ENCODE data around the gene ACP6.

- TF ChIP-seq CTCF (tag by site-specific recombination; IDR thresholded peaks at IDR 0.05) = no peak
- no peak for TF ChIP-seq ZNF623 (tag by site-specific recombination; IDR thresholded peaks at IDR 0.05)
- no peak for TF ChIP-seq ZNF561 (tag by site-specific recombination; IDR thresholded peaks at IDR 0.05; ENCODE audit: borderline replicate concordance)
- TF ChIP-seq ZNF280C (tag by site-specific recombination; IDR thresholded peaks at IDR 0.05) = no peak
- TF ChIP-seq ZNF16 (tag by site-specific recombination; IDR thresholded peaks at IDR 0.05; ENCODE audit: low read depth) = no peak
- no peak for TF ChIP-seq ZNF629 (tag by site-specific recombination; IDR thresholded peaks at IDR 0.05)
- no peak for TF ChIP-seq ZNF19 (tag by site-specific recombination; IDR thresholded peaks at IDR 0.05; ENCODE audit: low read depth)
- TF ChIP-seq ZBTB44 (tag by site-specific recombination; IDR thresholded peaks at IDR 0.05) = no peak
- TF ChIP-seq ZNF114 (tag by site-specific recombination; IDR thresholded peaks at IDR 0.05) = no peak
- TF ChIP-seq ZBTB17 (tag by site-specific recombination; IDR thresholded peaks at IDR 0.05) = no peak
- no peak for TF ChIP-seq KLF9 (tag by site-specific recombination; IDR thresholded peaks at IDR 0.05; ENCODE audit: low read depth)
Measured at GRCh38 chr1:147597010-147597409, 73.3 kb downstream of the ACP6 start.

Data from HEK293 (cell line).